Measurements from ENCODE around the gene KRT77. TPM values are rescaled to one million over a fixed set of nuclear protein-coding genes. Genes with fewer than 3 reads are reported as not detected.

Gene KRT77
- total RNA-seq, 2 donors from 2014 or later: not detected

GRCh38 chr12:52745554-52745953 is 42.2 kb upstream of the KRT77 start:
- H3K4me1 ChIP-seq: no peaks in the 10 kb centered on the region
- intact Hi-C loops (cut with DNase I): no loop called here
- H3K27ac ChIP-seq: no peak overlapping the region
- H3K36me3 ChIP-seq (replicated peaks in 1 of 2; ENCODE audit: insufficient read depth in 1 of 2, low read depth in 2 of 2): no peaks in the 10 kb centered on the region
- no peak overlapping the region for H3K4me3 ChIP-seq
- DNase-seq (no peak), ATAC-seq (no peak)
- H3K9me3 ChIP-seq: no peaks in the 10 kb centered on the region
- H3K27me3 ChIP-seq: no peaks in the 10 kb centered on the region
- WGBS, 2 donors: 50 to 60% methylated on average over 2 to 5 of the region's 5 CpGs
- no peak for TF ChIP-seq CTCF (IDR thresholded peaks at IDR 0.05)

GRCh38 chr12:52744493-52745156 is 41.3 kb upstream of the KRT77 start:
- H3K9me3 ChIP-seq: no peaks in the 10 kb centered on the region
- intact Hi-C loops (cut with DNase I): no loop called here
- no peak overlapping the region for H3K27ac ChIP-seq
- no peak overlapping the region for H3K4me3 ChIP-seq
- H3K4me1 ChIP-seq: no peaks in the 10 kb centered on the region
- H3K36me3 ChIP-seq (replicated peaks in 1 of 2; ENCODE audit: insufficient read depth in 1 of 2, low read depth in 2 of 2): no peaks in the 10 kb centered on the region
- TF ChIP-seq CTCF (IDR thresholded peaks at IDR 0.05) (no peak), POLR2A (IDR thresholded peaks at IDR 0.05) (no peak)
- no peaks in the 10 kb centered on the region for H3K27me3 ChIP-seq
- WGBS, 2 donors: 11 to 78% methylated on average over 1 of the region's 1 CpG
- no peak for DNase-seq
- ATAC-seq: no peak

- Histone ChIP-seq H3K4me3 (no peak overlapping the region), H3K27me3 (no peaks in the 10 kb centered on the region)
Measured at GRCh38 chr12:52742822-52743457, 39.6 kb upstream of the KRT77 start.

GRCh38 chr12:52742196-52742580 is 38.9 kb upstream of the KRT77 start:
- Histone ChIP-seq H3K4me3 (no peak overlapping the region), H3K9me3 (no peaks in the 10 kb centered on the region), H3K4me1 (no peaks in the 10 kb centered on the region), H3K27me3 (no peaks in the 10 kb centered on the region), H3K36me3 (replicated peaks in 1 of 2; ENCODE audit: insufficient read depth in 1 of 2, low read depth in 2 of 2) (no peaks in the 10 kb centered on the region), H3K27ac (no peak overlapping the region)
- ATAC-seq: no peak
- DNase-seq: no peak
- intact Hi-C loops (cut with DNase I): no loop called here
- no peak for TF ChIP-seq POLR2A (IDR thresholded peaks at IDR 0.05)
- no peak for TF ChIP-seq CTCF (IDR thresholded peaks at IDR 0.05)
- 58 to 59% methylated on average over 4 to 7 of the region's 7 CpGs for WGBS, 2 donors

More at GRCh38 chr12:52742822-52743457, 39.6 kb upstream of the KRT77 start:
- no peaks in the 10 kb centered on the region for H3K36me3 ChIP-seq (replicated peaks in 1 of 2; ENCODE audit: insufficient read depth in 1 of 2, low read depth in 2 of 2)
- H3K27ac ChIP-seq: no peak overlapping the region
- H3K4me1 ChIP-seq: no peaks in the 10 kb centered on the region
- DNase-seq (no peak), ATAC-seq (no peak)
- intact Hi-C loops (cut with DNase I): no loop called here
- TF ChIP-seq POLR2A (IDR thresholded peaks at IDR 0.05) (no peak), CTCF (IDR thresholded peaks at IDR 0.05) (no peak)
- WGBS, 2 donors: 66 to 88% methylated on average over 1 to 3 of the region's 3 CpGs
- H3K9me3 ChIP-seq: no peaks in the 10 kb centered on the region
